H1 (cell line): ENCODE results near the gene PLSCR1. TPM values are rescaled to one million over a fixed set of nuclear protein-coding genes. Genes with fewer than 3 reads are reported as not detected.

ENCODE experiments used
- CHD1 ChIP-seq: IDR thresholded peaks from 2 replicates; pipeline ENCODE4 v1.6.1; 2012; ENCODE audit warnings: low read depth, low read length, improper control_type of control experiment
- CTBP2 ChIP-seq: IDR thresholded peaks from 2 replicates; pipeline ENCODE4 v1.7.0; 2011; ENCODE audit warnings: borderline replicate concordance, mild to moderate bottlenecking, moderate library complexity, mixed read lengths, low read length; ENCODE audit not compliant: insufficient read depth, insufficient read length
- EGR1 ChIP-seq: IDR thresholded peaks from 2 replicates; pipeline ENCODE4 v1.6.1; 2011; ENCODE audit warnings: low read depth, low read length, borderline replicate concordance
- GTF2F1 ChIP-seq: IDR thresholded peaks from 2 replicates; pipeline ENCODE4 v1.6.1; 2012; ENCODE audit warnings: low read depth, low read length, improper control_type of control experiment, borderline replicate concordance
- JUND ChIP-seq: IDR thresholded peaks from 2 replicates; pipeline ENCODE4 v1.6.1; 2011; ENCODE audit warnings: mild to moderate bottlenecking, improper control_type of control experiment, low read length
- POLR2AphosphoS5 ChIP-seq: IDR thresholded peaks from 2 replicates; pipeline ENCODE4 v1.6.1; 2011; ENCODE audit warnings: low read depth, low read length
- SUZ12 ChIP-seq: fragments of 200-600 bp; sonication (generic); IDR thresholded peaks from 2 replicates; pipeline ENCODE4 v1.6.1; 2012; ENCODE audit warnings: mild to moderate bottlenecking, inconsistent platforms, low read length, moderate library complexity, mixed read lengths
- polyA plus RNA-seq, 7 experiments: library from polyadenylated mRNA; depleted of rRNA in 3 of 7; stranded (reverse) in 5 of 7; unstranded in 2 of 7; fragments of >200 nt in 5 of 7; fragments of 200-250 nt in 2 of 7; gene quantifications; 1 replicate in 5 of 7; 2 replicates in 1 of 7; 4 replicates in 1 of 7; pipeline versions ENCODE4 v1.2.1 to v1.2.3, GENCODE V29; 2011 to 2013; ENCODE audit warnings: missing spikeins in 2 of 7, mixed read lengths in 2 of 7
- total RNA-seq: library from RNA; stranded (reverse); fragmentation: NEBNext Ultra II Directional; extraction: Animal tissue kit (Norgen Biotek cat#: 25700); gene quantifications from 2 replicates; pipeline ENCODE4 v1.2.1, GENCODE V29; 2021

The PLSCR1 gene
- total and polyA plus RNA-seq, 2 of the 8 experiments (the other 6 are each of a cell fraction or from before 2014, with no cell fraction given) = 32.2 to 48.5 TPM

- TF ChIP-seq CTBP2 (no peak), JUND (no peak), POLR2AphosphoS5 (no peak), CHD1 (no peak), EGR1 (no peak), SUZ12 (no peak), GTF2F1 (no peak)
Measured at GRCh38 chr3:146523531-146523930, 20.9 kb downstream of the PLSCR1 start (continued).
